Trophoblast cell (in vitro differentiated cells and primary cell): Measurements from ENCODE around the gene COL13A1.

ENCODE experiments used
- DNase-seq, 2 donors: peaks; one replicate each; pipeline ENCODE4 v3.0.0-alpha.2; 2016
- H2AFZ ChIP-seq: 2 replicates; pipeline ENCODE4 v1.6.1; 2013; ENCODE audit warnings: low read length, moderate library complexity, mild to moderate bottlenecking; ENCODE audit not compliant: insufficient read depth, poor library complexity
- H2AK5ac ChIP-seq: 2 replicates; pipeline ENCODE4 v1.6.1; 2013; ENCODE audit warnings: mild to moderate bottlenecking, low read length
- H2BK120ac ChIP-seq: 2 replicates; pipeline ENCODE4 v1.6.1; 2013; ENCODE audit warnings: low read length, mild to moderate bottlenecking, moderate library complexity; ENCODE audit not compliant: insufficient read depth, poor library complexity
- H2BK12ac ChIP-seq: 2 replicates; pipeline ENCODE4 v1.6.1; 2013; ENCODE audit warnings: mild to moderate bottlenecking, low read length, moderate library complexity
- H2BK5ac ChIP-seq: 2 replicates; pipeline ENCODE4 v1.6.1; 2013; ENCODE audit warnings: low read length, low read depth, moderate library complexity, mild to moderate bottlenecking; ENCODE audit not compliant: poor library complexity
- H3K14ac ChIP-seq: 2 replicates; pipeline ENCODE4 v1.6.1; 2013; ENCODE audit warnings: mild to moderate bottlenecking, low read length
- H3K18ac ChIP-seq: 2 replicates; pipeline ENCODE4 v1.6.1; 2013; ENCODE audit warnings: mild to moderate bottlenecking, low read length
- H3K23ac ChIP-seq: 2 replicates; pipeline ENCODE4 v1.6.1; 2013; ENCODE audit warnings: low read length
- H3K27ac ChIP-seq: 2 replicates; pipeline ENCODE4 v1.5.1; 2013; ENCODE audit warnings: low read depth, mild to moderate bottlenecking, inconsistent platforms, low read length, moderate library complexity
- H3K27me3 ChIP-seq: 2 replicates; pipeline ENCODE4 v1.6.1; 2013; ENCODE audit warnings: inconsistent platforms, mild to moderate bottlenecking, low read length, moderate library complexity; ENCODE audit not compliant: insufficient read depth
- H3K36me3 ChIP-seq, 2 experiments: 1 replicate in 1 of 2; 2 replicates in 1 of 2; pipeline ENCODE4 v1.6.1; 2013; ENCODE audit warnings: low read length in 2 of 2, mild to moderate bottlenecking in 2 of 2, moderate library complexity in 1 of 2; ENCODE audit not compliant: insufficient read depth in 2 of 2, control insufficient read depth in 1 of 2
- H3K4ac ChIP-seq: 2 replicates; pipeline ENCODE4 v1.6.1; 2013; ENCODE audit warnings: low read depth, mild to moderate bottlenecking, low read length, moderate library complexity
- H3K4me1 ChIP-seq, 2 experiments: 1 replicate in 1 of 2; 2 replicates in 1 of 2; pipeline ENCODE4 v1.6.1; 2013; ENCODE audit warnings: low read length in 2 of 2, mild to moderate bottlenecking in 2 of 2, moderate library complexity in 1 of 2; ENCODE audit not compliant: insufficient read depth in 2 of 2, control insufficient read depth in 1 of 2
- H3K4me2 ChIP-seq: 2 replicates; pipeline ENCODE4 v1.6.1; 2013; ENCODE audit warnings: inconsistent platforms, mild to moderate bottlenecking, low read length, moderate library complexity
- H3K4me3 ChIP-seq: 2 replicates; pipeline ENCODE4 v1.5.1; 2013; ENCODE audit warnings: mild to moderate bottlenecking, low read depth, low read length, inconsistent platforms
- H3K79me1 ChIP-seq: one replicate; pipeline ENCODE4 v1.6.1; 2013; ENCODE audit warnings: low read length
- H3K79me2 ChIP-seq: 2 replicates; pipeline ENCODE4 v1.6.1; 2013; ENCODE audit warnings: low read length, mild to moderate bottlenecking; ENCODE audit not compliant: control insufficient read depth, insufficient read depth, poor library complexity
- H3K9ac ChIP-seq: 2 replicates; pipeline ENCODE4 v1.6.1; 2013; ENCODE audit warnings: mild to moderate bottlenecking, low read length
- H3K9me3 ChIP-seq: 2 replicates; pipeline ENCODE4 v1.6.1; 2013; ENCODE audit warnings: low read depth, mild to moderate bottlenecking, control low read depth, inconsistent platforms, low read length; ENCODE audit not compliant: insufficient read depth
- H4K12ac ChIP-seq: 2 replicates; pipeline ENCODE4 v1.6.1; 2013; ENCODE audit warnings: low read depth, mild to moderate bottlenecking, low read length, moderate library complexity
- H4K8ac ChIP-seq: 2 replicates; pipeline ENCODE4 v1.6.1; 2013; ENCODE audit warnings: low read depth, mild to moderate bottlenecking, low read length, moderate library complexity
- H4K91ac ChIP-seq: one replicate; pipeline ENCODE4 v1.6.1; 2013; ENCODE audit warnings: low read depth, mild to moderate bottlenecking, low read length, moderate library complexity
- WGBS: extraction: QIAGEN DNeasy Blood & Tissue Kit; methylation state at CpG from one replicate; pipeline ENCODE4 v1.1.7; 2013; ENCODE audit warnings: missing lambda C conversion rate; ENCODE audit not compliant: insufficient read length, insufficient coverage; ENCODE audit errors: extremely low coverage; 5-methylcytosine and 5-hydroxymethylcytosine counted together

Gene COL13A1

GRCh38 chr10:69761320-69761719, 40.4 kb upstream of the COL13A1 start:
- Histone ChIP-seq H3K18ac (no peak overlapping the region), H4K91ac (no peak overlapping the region), H3K36me3 (no peaks in the 10 kb centered on the region), H2AK5ac (no peak overlapping the region), H3K14ac (no peak overlapping the region), H3K79me1 (no peaks in the 10 kb centered on the region), H3K4me3 (no peak overlapping the region), H3K27ac (no peak overlapping the region), H4K8ac (no peak overlapping the region), H3K4me2 (no peak overlapping the region), H3K9me3 (no peaks in the 10 kb centered on the region), H4K12ac (no peak overlapping the region), H2BK120ac (no peak overlapping the region), H3K79me2 (no peaks in the 10 kb centered on the region), H3K4ac (no peak overlapping the region), H2AFZ (no peak overlapping the region), H3K9ac (no peak overlapping the region), H3K4me1 (no peaks in the 10 kb centered on the region), H3K27me3 (no peaks in the 10 kb centered on the region), H2BK5ac (no peak overlapping the region), H3K23ac (no peak overlapping the region), H2BK12ac (no peak overlapping the region)
- no CpG with 5 or more reads among the region's 4 CpGs for WGBS
- DNase-seq, result no peak

- H3K79me2 ChIP-seq, result no peaks in the 10 kb centered on the region
- peaks cover 0 to 4% of the 10 kb centered on the region in 2 experiments for H3K4me1 ChIP-seq
- no peak overlapping the region for H3K9ac ChIP-seq
- no peak overlapping the region for H3K14ac ChIP-seq
- no peak overlapping the region for H4K12ac ChIP-seq
- no peak overlapping the region for H3K23ac ChIP-seq
- no peak overlapping the region for H2BK5ac ChIP-seq
- H4K8ac ChIP-seq, result no peak overlapping the region
- H3K4me2 ChIP-seq, result no peak overlapping the region
- WGBS, result no CpG with 5 or more reads among the region's 10 CpGs
- H3K4me3 ChIP-seq, result no peak overlapping the region
- H2BK12ac ChIP-seq, result no peak overlapping the region
- H3K27me3 ChIP-seq, result no peaks in the 10 kb centered on the region
- H3K4ac ChIP-seq, result no peak overlapping the region
- no peak overlapping the region for H2AFZ ChIP-seq
- DNase-seq, result no peak
- no peak overlapping the region for H3K27ac ChIP-seq
- H3K79me1 ChIP-seq, result no peaks in the 10 kb centered on the region
- no peak overlapping the region for H2AK5ac ChIP-seq
- no peak overlapping the region for H4K91ac ChIP-seq
- H3K9me3 ChIP-seq, result no peaks in the 10 kb centered on the region
- H3K18ac ChIP-seq, result no peak overlapping the region
- no peak overlapping the region for H2BK120ac ChIP-seq
- H3K36me3 ChIP-seq, result no peaks in the 10 kb centered on the region
Measured at GRCh38 chr10:69766161-69766910, 35.4 kb upstream of the COL13A1 start.

- Histone ChIP-seq H4K12ac (no peak overlapping the region), H4K8ac (no peak overlapping the region), H3K9me3 (no peaks in the 10 kb centered on the region), H2AFZ (no peak overlapping the region), H3K18ac (no peak overlapping the region), H3K9ac (no peak overlapping the region), H2BK120ac (no peak overlapping the region), H3K4me2 (no peak overlapping the region), H3K79me1 (no peaks in the 10 kb centered on the region), H3K4ac (no peak overlapping the region), H2BK5ac (no peak overlapping the region), H3K79me2 (no peaks in the 10 kb centered on the region), H3K27ac (no peak overlapping the region), H2BK12ac (no peak overlapping the region), H4K91ac (no peak overlapping the region), H3K4me1 (peaks cover 0 to 4% of the 10 kb centered on the region in 2 experiments), H2AK5ac (no peak overlapping the region), H3K27me3 (no peaks in the 10 kb centered on the region), H3K23ac (no peak overlapping the region), H3K14ac (no peak overlapping the region), H3K4me3 (no peak overlapping the region), H3K36me3 (no peaks in the 10 kb centered on the region)
- WGBS, result no CpG with 5 or more reads among the region's 4 CpGs
- DNase-seq, result no peak
Measured at GRCh38 chr10:69767793-69768192, 33.9 kb upstream of the COL13A1 start.

- Histone ChIP-seq H3K27me3 (no peaks in the 10 kb centered on the region), H3K23ac (no peak overlapping the region), H2BK120ac (no peak overlapping the region), H2AFZ (no peak overlapping the region), H3K27ac (no peak overlapping the region), H3K4me2 (no peak overlapping the region), H2AK5ac (no peak overlapping the region), H3K79me1 (no peaks in the 10 kb centered on the region), H3K4ac (no peak overlapping the region), H2BK5ac (no peak overlapping the region), H3K9me3 (peaks cover 4% of the 10 kb centered on the region), H3K18ac (no peak overlapping the region), H3K4me1 (peaks cover 0 to 4% of the 10 kb centered on the region in 2 experiments), H4K12ac (no peak overlapping the region), H3K79me2 (no peaks in the 10 kb centered on the region), H3K14ac (no peak overlapping the region), H3K36me3 (no peaks in the 10 kb centered on the region), H3K4me3 (no peak overlapping the region), H4K8ac (no peak overlapping the region), H4K91ac (no peak overlapping the region), H2BK12ac (no peak overlapping the region), H3K9ac (no peak overlapping the region)
- no CpG with 5 or more reads among the region's 5 CpGs for WGBS
- DNase-seq, result no peak
Measured at GRCh38 chr10:69768386-69768785, 33.3 kb upstream of the COL13A1 start.
